Mesendoderm (in vitro differentiated cells): ENCODE data around the gene VTCN1.
A peak's percentile ranks its signal among the peaks of the same experiment; 100 is the strongest.
"Not testable (repeated sequence)": the region's sequence is repeated elsewhere in the genome, so short reads cannot be mapped to it uniquely, and the experiment has no call there.

ENCODE experiments used
- DNase-seq: peaks from one replicate; pipeline ENCODE4 v3.0.0; 2013
- H2AK5ac ChIP-seq: 2 replicates; pipeline ENCODE4 v1.6.1; 2013; ENCODE audit warnings: low read length, inconsistent platforms
- H2BK120ac ChIP-seq: 2 replicates; pipeline ENCODE4 v1.6.1; 2013; ENCODE audit warnings: low read depth, mild to moderate bottlenecking, low read length, moderate library complexity, mixed read lengths
- H2BK15ac ChIP-seq: replicated peaks from 2 replicates; pipeline ENCODE4 v1.6.1; 2013; ENCODE audit warnings: low read depth, mild to moderate bottlenecking, moderate library complexity
- H2BK5ac ChIP-seq: 2 replicates; pipeline ENCODE4 v1.6.1; 2013; ENCODE audit warnings: low read length, inconsistent platforms
- H3K18ac ChIP-seq: 2 replicates; pipeline ENCODE4 v1.6.1; 2013; ENCODE audit warnings: mild to moderate bottlenecking, low read length, mixed read lengths
- H3K23ac ChIP-seq: one replicate; pipeline ENCODE4 v1.6.1; 2013; ENCODE audit warnings: low read length
- H3K27ac ChIP-seq: 2 replicates; pipeline ENCODE4 v1.5.1; 2013; ENCODE audit warnings: low read depth, mild to moderate bottlenecking, inconsistent platforms, low read length, moderate library complexity
- H3K27me3 ChIP-seq: 2 replicates; pipeline ENCODE4 v1.6.1; 2013; ENCODE audit warnings: low read length, control low read depth, mild to moderate bottlenecking, inconsistent platforms; ENCODE audit not compliant: insufficient read depth, poor library complexity
- H3K36me3 ChIP-seq: 2 replicates; pipeline ENCODE4 v1.6.1; 2013; ENCODE audit warnings: low read length, inconsistent platforms; ENCODE audit not compliant: control insufficient read depth, insufficient read depth
- H3K4ac ChIP-seq: one replicate; pipeline ENCODE4 v1.6.1; 2013; ENCODE audit warnings: low read depth, mild to moderate bottlenecking, low read length, moderate library complexity
- H3K4me1 ChIP-seq: 2 replicates; pipeline ENCODE4 v1.6.1; 2013; ENCODE audit warnings: low read depth, low read length, inconsistent platforms; ENCODE audit not compliant: control insufficient read depth
- H3K4me2 ChIP-seq: 2 replicates; pipeline ENCODE4 v1.6.1; 2013; ENCODE audit warnings: low read length
- H3K4me3 ChIP-seq: 2 replicates; pipeline ENCODE4 v1.5.1; 2013; ENCODE audit warnings: mild to moderate bottlenecking, low read length
- H3K56ac ChIP-seq: one replicate; pipeline ENCODE4 v1.6.1; 2013; ENCODE audit warnings: low read length
- H3K79me1 ChIP-seq: 2 replicates; pipeline ENCODE4 v1.6.1; 2013; ENCODE audit warnings: low read length, inconsistent platforms
- H3K79me2 ChIP-seq: 2 replicates; pipeline ENCODE4 v1.6.1; 2013; ENCODE audit warnings: mild to moderate bottlenecking, low read length; ENCODE audit not compliant: control insufficient read depth, insufficient read depth
- H3K9ac ChIP-seq: 2 replicates; pipeline ENCODE4 v1.6.1; 2013; ENCODE audit warnings: low read length, inconsistent platforms
- H4K5ac ChIP-seq: one replicate; pipeline ENCODE4 v1.6.1; 2013; ENCODE audit warnings: low read length
- H4K8ac ChIP-seq: one replicate; pipeline ENCODE4 v1.6.1; 2013; ENCODE audit warnings: low read depth, mild to moderate bottlenecking, control low read depth, low read length, moderate library complexity
- WGBS: extraction: QIAGEN DNeasy Blood & Tissue Kit; methylation state at CpG from one replicate; pipeline ENCODE4 v1.1.7; 2013; ENCODE audit warnings: low lambda C conversion rate, missing lambda C conversion rate; ENCODE audit not compliant: insufficient coverage; ENCODE audit errors: extremely low coverage; 5-methylcytosine and 5-hydroxymethylcytosine counted together

VTCN1 gene

DNA sequence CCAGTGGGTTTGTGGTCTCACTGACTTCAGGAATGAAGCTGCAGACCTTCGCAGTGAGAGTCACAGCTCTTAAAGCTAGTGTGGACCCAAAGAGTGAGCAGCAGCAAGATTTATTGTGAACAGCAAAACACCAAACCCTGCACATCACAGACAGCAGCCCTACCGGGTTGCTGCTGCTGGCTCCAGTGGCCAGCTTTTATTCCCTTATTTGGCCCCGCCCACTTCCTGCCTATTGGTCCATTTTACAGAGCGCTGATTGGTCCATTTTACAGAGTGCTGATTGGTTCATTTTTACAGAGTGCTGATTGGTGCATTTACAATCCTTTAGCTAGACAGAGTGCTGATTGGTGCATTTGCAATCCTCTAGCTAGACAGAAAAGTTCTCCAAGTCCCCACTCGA is 59.4 kb downstream of the VTCN1 start:
- not testable (repeated sequence) for H4K5ac ChIP-seq, H3K27me3 ChIP-seq, H3K79me1 ChIP-seq, H2BK5ac ChIP-seq, H2BK15ac ChIP-seq, H3K4me1 ChIP-seq, H2AK5ac ChIP-seq, H3K18ac ChIP-seq, H3K79me2 ChIP-seq, H3K9ac ChIP-seq, H3K4ac ChIP-seq, H3K27ac ChIP-seq, H3K56ac ChIP-seq, DNase-seq, H3K36me3 ChIP-seq, H4K8ac ChIP-seq, H3K23ac ChIP-seq, H2BK120ac ChIP-seq, H3K4me2 ChIP-seq, H3K4me3 ChIP-seq
- no CpG with 5 or more reads among the region's 5 CpGs for WGBS

DNA sequence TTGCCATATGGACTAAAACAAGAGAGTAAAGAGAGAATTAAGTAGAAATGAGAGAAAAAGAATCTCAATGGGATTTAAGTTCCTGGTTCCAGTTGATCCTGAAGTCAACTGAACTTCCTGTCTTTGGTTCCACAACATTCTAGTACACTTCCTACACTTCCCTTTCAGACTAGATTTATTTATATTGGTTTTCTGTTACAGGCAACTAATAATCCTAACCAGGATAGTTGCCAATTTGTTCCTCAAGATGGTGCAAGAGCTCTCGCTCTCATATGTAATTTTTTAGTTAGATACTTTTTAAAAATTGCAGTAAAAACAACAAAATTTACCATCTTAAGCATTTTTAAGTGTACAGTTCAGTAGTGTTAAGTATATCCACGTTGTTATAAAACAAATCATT is 60.4 kb downstream of the VTCN1 start:
- H3K79me2 ChIP-seq, result no peaks in the 10 kb centered on the region
- no peak overlapping the region for H3K4ac ChIP-seq
- no peak for DNase-seq
- H4K5ac ChIP-seq, result no peak overlapping the region
- H2BK120ac ChIP-seq, result no peak overlapping the region
- WGBS, result no CpG with 5 or more reads among the region's 2 CpGs
- H3K27me3 ChIP-seq, result no peaks in the 10 kb centered on the region
- H3K27ac ChIP-seq, result no peak overlapping the region
- no peak overlapping the region for H2BK5ac ChIP-seq
- H3K4me2 ChIP-seq, result no peak overlapping the region
- no peaks in the 10 kb centered on the region for H3K79me1 ChIP-seq
- H3K18ac ChIP-seq, result no peak overlapping the region
- H4K8ac ChIP-seq, result no peak overlapping the region
- no peak overlapping the region for H3K4me3 ChIP-seq
- no peak overlapping the region for H2BK15ac ChIP-seq
- H3K23ac ChIP-seq, result no peak overlapping the region
- H3K36me3 ChIP-seq, result no peaks in the 10 kb centered on the region
- H3K4me1 ChIP-seq, result peaks cover 8% of the 10 kb centered on the region
- H2AK5ac ChIP-seq, result no peak overlapping the region
- no peak overlapping the region for H3K56ac ChIP-seq
- no peak overlapping the region for H3K9ac ChIP-seq

DNA sequence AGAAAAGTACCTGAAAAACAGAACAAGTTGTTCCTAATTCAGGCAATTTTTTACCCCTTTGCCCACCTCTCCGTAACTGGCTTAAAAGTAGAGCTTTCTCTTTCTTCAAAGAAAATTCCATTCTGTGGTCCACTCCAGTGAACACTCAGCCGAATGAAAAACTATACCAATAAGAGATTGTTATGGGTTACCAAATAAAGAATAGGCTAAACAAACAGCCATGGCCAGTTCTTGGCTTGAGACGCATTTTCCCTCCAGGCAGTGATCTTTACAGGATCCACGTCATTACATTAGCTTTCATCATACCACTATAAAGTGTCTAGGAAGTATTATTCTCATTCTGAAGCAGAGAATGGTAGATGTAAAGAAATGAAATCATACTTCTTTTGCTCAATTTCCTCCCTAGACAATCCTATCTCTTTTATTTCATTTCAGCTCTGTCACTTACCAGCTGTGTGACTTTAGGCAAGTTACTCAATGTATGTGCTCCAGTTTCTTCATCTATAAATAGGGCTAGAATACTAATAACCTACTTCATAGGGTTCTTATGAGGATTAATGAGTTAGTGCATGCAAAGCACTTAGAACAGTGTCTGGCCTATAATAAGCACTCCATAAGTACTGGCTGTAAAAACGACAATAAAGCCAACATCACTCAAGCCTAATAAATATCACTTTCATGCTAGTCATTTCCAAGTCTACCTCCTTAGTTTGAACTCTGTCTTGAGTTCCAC is 62.7 kb downstream of the VTCN1 start:
- H3K56ac ChIP-seq, result no peak overlapping the region
- peak overlapping the region; percentile 74 for H2BK15ac ChIP-seq
- H3K79me2 ChIP-seq, result no peaks in the 10 kb centered on the region
- DNase-seq, result no peak
- H3K4ac ChIP-seq, result no peak overlapping the region
- H3K23ac ChIP-seq, result no peak overlapping the region
- H3K27me3 ChIP-seq, result no peaks in the 10 kb centered on the region
- no peaks in the 10 kb centered on the region for H3K36me3 ChIP-seq
- no peak overlapping the region for H4K8ac ChIP-seq
- no peak overlapping the region for H3K27ac ChIP-seq
- no CpG with 5 or more reads among the region's 5 CpGs for WGBS
- no peak overlapping the region for H3K18ac ChIP-seq
- no peak overlapping the region for H4K5ac ChIP-seq
- H3K4me2 ChIP-seq, result no peak overlapping the region
- H3K4me3 ChIP-seq, result no peak overlapping the region
- no peak overlapping the region for H2AK5ac ChIP-seq
- H2BK5ac ChIP-seq, result no peak overlapping the region
- peaks cover 8% of the 10 kb centered on the region for H3K4me1 ChIP-seq
- H3K79me1 ChIP-seq, result no peaks in the 10 kb centered on the region
- H3K9ac ChIP-seq, result no peak overlapping the region
- H2BK120ac ChIP-seq, result no peak overlapping the region

DNA sequence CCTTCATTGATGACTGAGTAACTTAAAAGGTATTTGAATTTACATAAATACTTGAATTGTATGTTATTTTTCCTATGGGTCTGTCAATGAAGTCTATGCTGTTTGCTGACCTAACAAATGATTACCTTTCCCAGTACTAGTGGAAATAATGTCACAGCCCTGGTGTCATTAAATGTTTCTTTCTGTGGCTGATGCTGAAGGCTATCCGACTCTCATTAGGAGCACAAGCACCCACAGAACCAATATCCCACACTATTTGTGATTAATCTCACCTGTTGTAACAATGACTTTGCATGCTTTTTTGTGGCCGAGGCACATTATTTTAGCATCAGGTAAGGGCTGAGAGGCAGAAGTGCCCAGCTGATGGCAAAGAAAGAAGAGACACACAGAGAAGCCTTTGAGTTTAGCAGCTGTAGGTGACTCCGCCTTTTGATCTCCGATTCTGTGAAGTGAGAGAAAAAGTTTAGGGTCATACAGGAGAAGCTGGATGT is 63.3 kb downstream of the VTCN1 start:
- Histone ChIP-seq H2AK5ac (no peak overlapping the region), H3K4ac (no peak overlapping the region), H3K79me2 (no peaks in the 10 kb centered on the region), H3K27ac (no peak overlapping the region), H4K8ac (no peak overlapping the region), H3K79me1 (no peaks in the 10 kb centered on the region), H3K4me2 (no peak overlapping the region), H3K23ac (no peak overlapping the region), H2BK15ac (peak overlapping the region; percentile 74), H3K18ac (no peak overlapping the region), H3K4me3 (no peak overlapping the region), H3K4me1 (peaks cover 8% of the 10 kb centered on the region), H3K9ac (no peak overlapping the region), H2BK5ac (no peak overlapping the region), H4K5ac (no peak overlapping the region), H3K56ac (no peak overlapping the region), H3K36me3 (no peaks in the 10 kb centered on the region), H2BK120ac (no peak overlapping the region), H3K27me3 (no peaks in the 10 kb centered on the region)
- no CpG with 5 or more reads among the region's 4 CpGs for WGBS
- no peak for DNase-seq

DNA sequence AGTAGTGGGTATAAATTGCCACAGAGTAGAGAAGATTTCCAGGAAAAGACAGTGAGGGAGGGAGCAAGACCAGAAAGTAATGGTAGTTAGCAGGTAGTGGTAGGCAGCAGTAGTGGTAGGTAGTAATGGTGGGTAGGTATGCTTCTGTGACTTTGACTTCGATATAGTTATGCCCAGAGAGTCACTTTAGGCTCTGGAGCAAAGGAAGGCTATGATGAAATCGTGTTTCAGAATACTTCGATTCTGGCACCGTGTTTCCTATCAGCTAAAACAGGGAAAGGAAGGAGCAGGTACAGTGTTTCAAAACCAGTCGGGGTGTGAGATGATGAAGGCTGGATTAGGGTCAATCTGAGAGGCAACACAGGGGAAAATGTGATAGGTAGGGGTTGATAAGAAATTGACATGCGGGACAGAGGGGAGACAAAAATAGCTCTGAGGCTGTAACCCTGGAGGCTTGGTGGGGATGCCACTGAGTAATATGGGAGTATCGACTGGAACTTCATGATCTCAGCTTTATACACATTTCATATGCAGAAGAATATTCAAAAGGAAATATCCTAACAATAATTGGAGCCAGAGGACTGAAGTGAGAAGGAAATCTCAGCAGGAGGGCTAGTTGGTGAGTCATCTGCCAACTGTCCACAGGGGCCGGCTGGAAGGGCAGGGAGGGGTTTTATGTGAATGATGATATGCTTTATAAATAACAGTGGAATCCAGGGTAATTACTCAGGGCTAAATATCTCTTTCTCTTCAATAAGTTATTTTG is 64.0 kb downstream of the VTCN1 start:
- peak; percentile 73 for DNase-seq
- WGBS, result no CpG with 5 or more reads among the region's 8 CpGs

More for the DNA sequence above, 64.0 kb downstream of the VTCN1 start:
- Histone ChIP-seq H3K79me1 (no peaks in the 10 kb centered on the region), H3K23ac (peak overlapping the region; percentile 33), H4K8ac (no peak overlapping the region), H3K9ac (no peak overlapping the region), H3K79me2 (no peaks in the 10 kb centered on the region), H3K36me3 (no peaks in the 10 kb centered on the region), H3K4ac (no peak overlapping the region), H2BK15ac (peak overlapping the region; percentile 3), H3K56ac (no peak overlapping the region), H3K4me3 (no peak overlapping the region), H3K4me2 (no peak overlapping the region), H3K27ac (no peak overlapping the region), H2BK120ac (no peak overlapping the region), H2BK5ac (no peak overlapping the region), H4K5ac (no peak overlapping the region), H2AK5ac (no peak overlapping the region), H3K18ac (no peak overlapping the region), H3K4me1 (peaks cover 8% of the 10 kb centered on the region), H3K27me3 (no peaks in the 10 kb centered on the region)
